ENCODE results near the gene MSI1.
A peak's percentile ranks its signal among the peaks of the same experiment; 100 is the strongest.

MSI1 gene

GRCh38 chr12:120292661-120293531 lies 76.1 kb downstream of the MSI1 start, which contains the start of gene RNU4-1:
Gene RNU4-1, minus strand, starts transcription at chr12:120293237.
- H3K27me3 ChIP-seq (replicated peaks; ENCODE audit: control insufficient read depth, insufficient read depth, low read length, poor library complexity, severe bottlenecking), result no peaks in the 10 kb centered on the region

GRCh38 chr12:120292411-120292660 lies 76.6 kb downstream of the MSI1 start:
- Histone ChIP-seq H3K27me3 (replicated peaks; ENCODE audit: control insufficient read depth, insufficient read depth, low read length, poor library complexity, severe bottlenecking) (no peaks in the 10 kb centered on the region), H3K4me3 (ENCODE audit: insufficient read depth, low read depth, low read length, poor library complexity, severe bottlenecking) (peak overlapping the region; percentile 66), H3K27ac (ENCODE audit: insufficient read depth, low read length, poor library complexity, severe bottlenecking) (peak overlapping the region; percentile 100), H3K9me3 (ENCODE audit: control insufficient read depth, low read length) (no peaks in the 10 kb centered on the region), H3K36me3 (ENCODE audit: control insufficient read depth, insufficient read depth, low read length) (no peaks in the 10 kb centered on the region), H3K4me1 (ENCODE audit: control insufficient read depth, insufficient read depth, low read length, poor library complexity, severe bottlenecking) (peaks cover 4% of the 10 kb centered on the region)
- no peak for DNase-seq

More at GRCh38 chr12:120292661-120293531, 76.1 kb downstream of the MSI1 start, which contains the start of gene RNU4-1:
- DNase-seq, result peak; percentile 67 to 73 (median 70)
- Histone ChIP-seq H3K4me3 (ENCODE audit: insufficient read depth, low read depth, low read length, poor library complexity, severe bottlenecking) (peak within 1 kb of the TSS; percentile 66), H3K36me3 (ENCODE audit: control insufficient read depth, insufficient read depth, low read length) (no peaks in the 10 kb centered on the region), H3K9me3 (ENCODE audit: control insufficient read depth, low read length) (no peaks in the 10 kb centered on the region), H3K27ac (ENCODE audit: insufficient read depth, low read length, poor library complexity, severe bottlenecking) (peak within 1 kb of the TSS; percentile 100), H3K4me1 (ENCODE audit: control insufficient read depth, insufficient read depth, low read length, poor library complexity, severe bottlenecking) (peaks cover 4% of the 10 kb centered on the region)
